ENCODE data around the gene AQR. TPM values are rescaled to one million over a fixed set of nuclear protein-coding genes. Genes with fewer than 3 reads are reported as not detected.

AQR gene
- total and polyA plus RNA-seq, 2 of the 8 experiments (the other 6 are each of a cell fraction or from before 2014, with no cell fraction given): 34.5 to 57.6 TPM

DNA sequence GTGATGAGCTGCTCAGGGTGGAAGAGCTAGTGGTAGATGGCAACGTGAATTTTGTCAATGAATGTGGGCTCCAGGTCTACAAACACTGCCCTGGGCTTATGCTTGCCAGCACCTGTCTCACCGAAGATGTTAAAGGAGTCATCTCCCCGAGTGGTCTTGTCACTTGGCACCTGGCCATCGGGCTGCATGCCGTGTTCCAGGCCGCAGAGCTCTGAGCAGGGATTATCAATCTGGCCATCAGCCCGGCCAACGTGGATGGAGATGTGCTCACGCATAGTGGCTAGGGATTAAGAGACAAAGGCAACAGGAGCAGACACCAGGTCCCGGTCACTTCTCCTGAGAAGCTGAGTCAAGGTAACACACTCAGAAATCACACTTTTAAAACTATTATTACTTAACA, 119.4 kb downstream of the AQR start:
- H3K9ac ChIP-seq (replicated peaks in 1 of 4; ENCODE audit: extremely low read depth in 1 of 4, low read depth in 3 of 4, low read length in 3 of 4): no peak overlapping the region
- H4K20me1 ChIP-seq (replicated peaks in 1 of 2; ENCODE audit: control insufficient read depth in 1 of 2, insufficient read depth in 2 of 2, low read length in 2 of 2): no peaks in the 10 kb centered on the region
- no peaks in the 10 kb centered on the region for H3K27me3 ChIP-seq (replicated peaks in 1 of 4; ENCODE audit: control insufficient read depth in 3 of 4, extremely low read depth in 1 of 4, insufficient read depth in 3 of 4, low read length in 3 of 4)
- H2BK20ac ChIP-seq (ENCODE audit: low read length): no peak overlapping the region
- TF ChIP-seq CHD1 (IDR thresholded peaks at IDR 0.05; ENCODE audit: low read depth, low read length) (no peak), EP300 (IDR thresholded peaks at IDR 0.05; ENCODE audit: borderline replicate concordance in 1 of 2, low read depth in 2 of 2, low read length in 2 of 2) (no peak), HDAC6 (IDR thresholded peaks at IDR 0.05; ENCODE audit: low read depth, low read length) (no peak), POLR2AphosphoS5 (IDR thresholded peaks at IDR 0.05; ENCODE audit: low read depth, low read length) (no peak), NANOG (IDR thresholded peaks at IDR 0.05; ENCODE audit: insufficient read depth, low read depth, low read length, poor library complexity, severe bottlenecking) (no peak), TCF12 (IDR thresholded peaks at IDR 0.05; ENCODE audit: low read depth, low read length) (no peak), SAP30 (IDR thresholded peaks at IDR 0.05; ENCODE audit: insufficient read depth, insufficient replicate concordance, low read length) (no peak), MAFK (IDR thresholded peaks at IDR 0.05; ENCODE audit: low read depth, low read length) (no peak), TEAD4 (IDR thresholded peaks at IDR 0.05; ENCODE audit: low read depth, low read length) (no peak), SIX5 (IDR thresholded peaks at IDR 0.05; ENCODE audit: low read depth, low read length) (no peak), POLR2A (IDR thresholded peaks at IDR 0.05; ENCODE audit: control extremely low read depth in 1 of 2, low read depth in 2 of 2, low read length in 2 of 2) (no peak)
- H3K79me1 ChIP-seq (ENCODE audit: low read depth, low read length): no peaks in the 10 kb centered on the region
- H3K4me1 ChIP-seq (replicated peaks in 1 of 4; ENCODE audit: control insufficient read depth in 3 of 4, insufficient read depth in 4 of 4, low read length in 3 of 4): no peaks in the 10 kb centered on the region
- FAIRE-seq (no peak), DNase-seq (ENCODE audit: low read depth in 1 of 2, low spot score in 2 of 2) (no peak)
- H2BK120ac ChIP-seq (replicated peaks; ENCODE audit: low read depth, low read length): no peak overlapping the region
- H3K23ac ChIP-seq (ENCODE audit: insufficient read length): no peak overlapping the region
- H3K79me2 ChIP-seq (ENCODE audit: control insufficient read depth in 1 of 2, insufficient read depth in 2 of 2, low read length in 2 of 2): no peaks in the 10 kb centered on the region
- H3K9me3 ChIP-seq (ENCODE audit: insufficient read depth in 2 of 2, low read depth in 1 of 2, low read length in 1 of 2): no peaks in the 10 kb centered on the region
- H2BK12ac ChIP-seq (ENCODE audit: low read depth, low read length): no peak overlapping the region
- H3K56ac ChIP-seq (replicated peaks; ENCODE audit: insufficient read length, low read depth, low read length): no peak overlapping the region
- no peak overlapping the region for H2BK5ac ChIP-seq (ENCODE audit: low read depth, low read length)
- POLR2A ChIA-PET (ENCODE audit: partially characterized antibody): interaction anchor here (1.0 kb wide), 2 partner anchors 43 to 55 kb away, joined by 3 to 4 read pairs; partner anchors contain the start of gene ACTC1
- no peak overlapping the region for H3K4ac ChIP-seq (replicated peaks; ENCODE audit: insufficient read length, low read depth, low read length)
- WGBS, 2 experiments (ENCODE audit: extremely low coverage in 1 of 2, insufficient coverage in 1 of 2, insufficient read length in 1 of 2, insufficient replicate concordance in 2 of 2, low coverage in 1 of 2, low lambda C conversion rate in 2 of 2, missing lambda C conversion rate in 1 of 2): 92% methylated on average over 9 of the region's 10 CpGs; no CpG with 5 or more reads in 1 of the 2 experiments
- CTCF ChIA-PET (ENCODE audit: partially characterized antibody): interaction anchor here (0.7 to 2.1 kb wide), 3 partner anchors 10 to 184 kb away, joined by 3 to 4 read pairs (median 3); no protein-coding TSS in a partner anchor
- H2AK5ac ChIP-seq (ENCODE audit: low read depth, low read length): no peak overlapping the region
- H3K18ac ChIP-seq (ENCODE audit: extremely low read depth, low read length): no peak overlapping the region
- H3K4me2 ChIP-seq (ENCODE audit: insufficient read depth in 1 of 2, low read depth in 2 of 2, low read length in 2 of 2): no peak overlapping the region
- no peak overlapping the region for H3K27ac ChIP-seq (ENCODE audit: low read depth, low read length)
- no peak overlapping the region for H4K91ac ChIP-seq (replicated peaks; ENCODE audit: insufficient read length, low read length)
- no peak overlapping the region for H3K4me3 ChIP-seq (ENCODE audit: extremely low read depth in 1 of 4, insufficient read depth in 2 of 4, low read depth in 3 of 4, low read length in 4 of 4)
- no peak overlapping the region for H2AFZ ChIP-seq (ENCODE audit: low read length)
- H3K23me2 ChIP-seq (ENCODE audit: low read depth, low read length): no peaks in the 10 kb centered on the region
- no peak overlapping the region for H4K5ac ChIP-seq (ENCODE audit: insufficient read length, low read depth, low read length)
- H2BK15ac ChIP-seq (ENCODE audit: low read length): no peak overlapping the region
- H4K8ac ChIP-seq (ENCODE audit: extremely low read depth, insufficient read depth, low read length): no peak overlapping the region
- no peak overlapping the region for H3K14ac ChIP-seq (ENCODE audit: insufficient read length)
- H3K36me3 ChIP-seq (ENCODE audit: control insufficient read depth in 2 of 4, insufficient read depth in 4 of 4, low read length in 3 of 4): no peaks in the 10 kb centered on the region; a peak in 1 of 8 replicates
